Keratinocyte (primary cell): ENCODE data around the gene NCCRP1. TPM values are rescaled to one million over a fixed set of nuclear protein-coding genes. Genes with fewer than 3 reads are reported as not detected.

Experiments used
- DNase-seq: peaks from one replicate; pipeline ENCODE4 v3.0.0-alpha.2; 2011; ENCODE audit warnings: low read depth, missing footprints, low spot score
- FAIRE-seq: peaks from 2 replicates; lab custom pipeline; 2011; peaks lifted over from hg19 to GRCh38; lab: Jason Lieb, UNC
- H2AFZ ChIP-seq: 2 replicates; pipeline ENCODE4 v1.6.0; 2012; ENCODE audit warnings: low read length, control low read depth, inconsistent platforms; ENCODE audit not compliant: control insufficient read depth
- H3K27ac ChIP-seq: 2 replicates; pipeline ENCODE4 v1.5.1; 2011; ENCODE audit warnings: low read length; ENCODE audit not compliant: control insufficient read depth, insufficient read depth
- H3K27me3 ChIP-seq: 3 replicates; pipeline ENCODE4 v1.6.0; 2011; ENCODE audit warnings: low read length; ENCODE audit not compliant: control insufficient read depth, insufficient read depth; ENCODE audit errors: extremely low read depth
- H3K36me3 ChIP-seq, 2 experiments: 2 replicates in 1 of 2; 3 replicates in 1 of 2; pipeline ENCODE4 v1.5.1; 2011; ENCODE audit warnings: low read length in 2 of 2, mild to moderate bottlenecking in 1 of 2; ENCODE audit not compliant: control insufficient read depth in 2 of 2, insufficient read depth in 2 of 2; ENCODE audit errors: extremely low read depth in 1 of 2
- H3K4me1 ChIP-seq: 3 replicates; pipeline ENCODE4 v1.5.1; 2011; ENCODE audit warnings: low read length; ENCODE audit not compliant: control insufficient read depth, insufficient read depth; ENCODE audit errors: extremely low read depth
- H3K4me2 ChIP-seq: 3 replicates; pipeline ENCODE4 v1.6.0; 2011; ENCODE audit warnings: low read depth, low read length; ENCODE audit not compliant: control insufficient read depth, insufficient read depth; ENCODE audit errors: extremely low read depth
- H3K4me3 ChIP-seq, 3 experiments: fragments of 200-600 bp in 1 of 3; sonication (generic) in 1 of 3; 2 replicates in 2 of 3; 3 replicates in 1 of 3; pipeline ENCODE4 v1.5.1; 2011 to 2016; ENCODE audit warnings: low read length in 3 of 3, mild to moderate bottlenecking in 3 of 3, control low read depth in 2 of 3, inconsistent platforms in 1 of 3, low read depth in 1 of 3, mixed read lengths in 1 of 3, mixed run types in 1 of 3, moderate library complexity in 1 of 3; ENCODE audit not compliant: control insufficient read depth in 2 of 3, insufficient read depth in 2 of 3; ENCODE audit errors: extremely low read depth in 1 of 3
- H3K79me2 ChIP-seq: 2 replicates; pipeline ENCODE4 v1.6.0; 2012; ENCODE audit warnings: low read length; ENCODE audit not compliant: control insufficient read depth, insufficient read depth
- H3K9ac ChIP-seq: 3 replicates; pipeline ENCODE4 v1.6.0; 2011; ENCODE audit warnings: low read length; ENCODE audit not compliant: control insufficient read depth, insufficient read depth; ENCODE audit errors: extremely low read depth
- H3K9me1 ChIP-seq: 3 replicates; pipeline ENCODE4 v1.6.0; 2011; ENCODE audit warnings: low read length; ENCODE audit not compliant: control insufficient read depth, insufficient read depth; ENCODE audit errors: extremely low read depth
- H3K9me3 ChIP-seq: 2 replicates; pipeline ENCODE4 v1.5.1; 2012; ENCODE audit warnings: low read depth, low read length; ENCODE audit not compliant: control insufficient read depth
- H4K20me1 ChIP-seq: 3 replicates; pipeline ENCODE4 v1.6.0; 2011; ENCODE audit warnings: low read length; ENCODE audit not compliant: control insufficient read depth, insufficient read depth; ENCODE audit errors: extremely low read depth
- EZH2 ChIP-seq: IDR thresholded peaks from one replicate; pipeline ENCODE4 v1.6.1; 2012; ENCODE audit warnings: inconsistent platforms, mild to moderate bottlenecking, low read length, moderate library complexity
- dilution Hi-C: fragments of 300-500 bp; cut with MboI; formaldehyde crosslinking; loops from one replicate; pipeline ENCODE4 v1.7.0; 2020; ENCODE audit warnings: low sequenced_read_pairs; ENCODE audit not compliant: extremely low pct_ligation_motif_present
- polyA plus RNA-seq, 5 experiments: library from polyadenylated mRNA; depleted of rRNA in 3 of 5; stranded (reverse) in 3 of 5; stranded (forward) in 1 of 5; unstranded in 1 of 5; fragments of >200 nt; gene quantifications; 1 replicate in 1 of 5; 2 replicates in 3 of 5; 3 replicates in 1 of 5; pipeline versions ENCODE4 v1.2.1 to v1.2.3, GENCODE V29; 2011 to 2012; ENCODE audit warnings: missing spikeins in 2 of 5, low read depth in 1 of 5, low replicate concordance in 1 of 5
- TF ChIP-seq, protein P1 (sequence below), 3 experiments: IDR thresholded peaks in 1 of 3; conservative IDR thresholded peaks in 1 of 3; optimal IDR thresholded peaks in 1 of 3; 2 replicates in 2 of 3; 3 replicates in 1 of 3; pipeline versions ENCODE3 to v1.5.1; 2011; ENCODE audit warnings: low read length in 3 of 3, mild to moderate bottlenecking in 3 of 3, moderate library complexity in 2 of 3, control low read depth in 1 of 3, inconsistent platforms in 1 of 3; ENCODE audit not compliant: insufficient read depth in 2 of 3; ENCODE audit errors: extremely low read depth in 1 of 3

NCCRP1 gene
- polyA plus RNA-seq, 1 donor (not counting 4 experiments of a cell fraction or from before 2014, with no cell fraction given), result 2.3 TPM

DNA sequence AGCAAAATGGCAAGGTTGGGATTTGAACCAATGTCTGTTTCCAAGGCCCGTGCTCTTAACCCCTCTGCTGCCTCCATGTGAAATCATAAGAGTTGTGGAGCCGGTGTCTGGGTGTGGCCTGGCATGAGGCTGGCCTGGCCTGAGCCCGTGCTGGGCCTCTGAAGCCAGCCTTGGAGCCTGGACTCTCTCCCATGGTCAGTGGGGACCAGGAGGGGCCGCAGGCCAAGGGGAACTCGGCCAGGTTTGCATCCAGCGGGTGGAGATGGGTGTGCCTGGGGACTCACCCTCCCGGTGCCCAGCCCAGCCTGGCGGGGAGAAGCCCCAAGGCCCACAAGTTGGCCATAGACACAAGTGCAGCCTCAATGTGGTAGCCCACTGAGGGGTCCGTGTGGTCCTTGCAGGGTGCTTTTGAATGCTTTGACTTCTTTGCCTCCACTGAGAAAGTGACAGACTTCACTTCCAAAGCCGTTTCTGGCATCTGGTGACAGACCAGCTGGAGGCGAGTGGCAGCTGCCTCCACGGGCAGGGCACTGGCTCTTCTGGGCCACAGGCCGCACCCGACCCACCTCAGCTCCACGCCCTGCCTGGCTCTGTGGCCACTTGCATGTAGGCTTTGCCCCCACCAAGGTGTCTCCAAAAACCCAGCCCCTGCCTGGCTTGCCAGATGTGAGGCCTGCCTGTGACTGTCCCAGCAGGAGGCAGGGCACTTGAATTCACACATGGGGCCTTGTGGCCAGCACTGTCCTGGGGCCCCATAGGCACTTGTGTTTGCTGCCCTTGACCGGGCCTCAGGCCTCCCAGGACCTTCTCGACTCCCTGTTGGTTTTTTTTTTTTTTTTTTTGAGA, 26.2 kb upstream of the NCCRP1 start:
- Histone ChIP-seq H3K27ac (no peak overlapping the region), H2AFZ (no peak overlapping the region), H3K79me2 (peaks cover 5% of the 10 kb centered on the region), H3K4me2 (no peak overlapping the region), H3K4me1 (peaks cover 16% of the 10 kb centered on the region), H3K9ac (no peak overlapping the region), H3K9me3 (no peaks in the 10 kb centered on the region), H4K20me1 (no peaks in the 10 kb centered on the region), H3K36me3 (peaks cover 0 to 14% of the 10 kb centered on the region in 2 experiments), H3K9me1 (no peaks in the 10 kb centered on the region), H3K27me3 (no peaks in the 10 kb centered on the region), H3K4me3 (no peak overlapping the region)
- FAIRE-seq, result no peak
- TF ChIP-seq EZH2, result no peak
- DNase-seq, result no peak
- dilution Hi-C loops, result no loop called here

DNA sequence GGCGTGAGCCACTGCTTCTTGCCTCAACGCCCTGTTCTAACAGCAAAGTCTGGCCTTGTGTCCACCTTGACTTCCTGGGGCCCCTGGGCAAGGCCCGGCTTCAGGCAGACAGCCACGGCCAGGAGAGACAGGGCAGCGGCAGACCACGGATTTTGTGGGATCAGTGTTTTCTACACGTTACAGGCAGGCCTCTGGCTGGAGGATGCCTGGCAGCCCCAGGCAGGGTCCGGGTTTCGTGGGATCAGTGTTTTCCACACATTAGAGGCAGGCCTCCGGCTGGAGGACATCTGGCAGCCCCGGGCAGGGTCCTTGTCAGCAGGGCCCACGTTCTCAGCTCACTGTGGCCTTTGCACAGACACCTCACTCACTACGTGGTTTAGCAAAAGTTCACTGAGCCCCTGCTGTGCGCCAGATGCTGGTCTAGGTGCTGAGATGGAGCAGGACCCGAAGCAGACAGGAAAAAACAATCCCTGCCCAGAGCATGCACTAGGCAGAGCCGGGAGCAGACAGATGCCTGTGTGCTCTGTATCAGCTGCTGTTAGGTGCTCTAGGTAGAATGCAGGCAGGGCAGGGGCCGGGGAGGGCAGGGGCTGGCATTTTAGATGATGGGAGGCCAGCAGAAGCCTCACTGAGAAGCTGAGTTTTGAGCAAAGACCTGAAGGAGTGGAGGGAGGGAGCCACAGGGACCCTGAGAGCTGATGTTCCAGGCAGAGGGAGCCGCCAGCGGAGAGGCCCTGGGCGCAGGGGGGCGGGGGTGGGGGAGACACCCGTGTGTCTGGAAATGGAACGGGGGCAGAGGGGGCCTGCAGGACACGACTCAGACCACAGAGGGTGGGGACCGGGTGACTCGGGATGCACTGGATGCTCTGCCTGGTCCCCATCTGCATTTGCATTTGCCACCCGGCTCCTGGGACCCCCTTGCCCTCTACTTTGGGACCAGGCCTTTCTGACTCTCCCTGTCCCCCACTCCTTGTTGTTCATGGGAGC, 25.0 kb upstream of the NCCRP1 start:
- TF ChIP-seq, protein P1, sequence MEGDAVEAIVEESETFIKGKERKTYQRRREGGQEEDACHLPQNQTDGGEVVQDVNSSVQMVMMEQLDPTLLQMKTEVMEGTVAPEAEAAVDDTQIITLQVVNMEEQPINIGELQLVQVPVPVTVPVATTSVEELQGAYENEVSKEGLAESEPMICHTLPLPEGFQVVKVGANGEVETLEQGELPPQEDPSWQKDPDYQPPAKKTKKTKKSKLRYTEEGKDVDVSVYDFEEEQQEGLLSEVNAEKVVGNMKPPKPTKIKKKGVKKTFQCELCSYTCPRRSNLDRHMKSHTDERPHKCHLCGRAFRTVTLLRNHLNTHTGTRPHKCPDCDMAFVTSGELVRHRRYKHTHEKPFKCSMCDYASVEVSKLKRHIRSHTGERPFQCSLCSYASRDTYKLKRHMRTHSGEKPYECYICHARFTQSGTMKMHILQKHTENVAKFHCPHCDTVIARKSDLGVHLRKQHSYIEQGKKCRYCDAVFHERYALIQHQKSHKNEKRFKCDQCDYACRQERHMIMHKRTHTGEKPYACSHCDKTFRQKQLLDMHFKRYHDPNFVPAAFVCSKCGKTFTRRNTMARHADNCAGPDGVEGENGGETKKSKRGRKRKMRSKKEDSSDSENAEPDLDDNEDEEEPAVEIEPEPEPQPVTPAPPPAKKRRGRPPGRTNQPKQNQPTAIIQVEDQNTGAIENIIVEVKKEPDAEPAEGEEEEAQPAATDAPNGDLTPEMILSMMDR (optimal IDR thresholded peaks at IDR 0.05 in 1 of 3, IDR thresholded peaks at IDR 0.05 in 1 of 3, conservative IDR thresholded peaks at IDR 0.05 in 1 of 3; ENCODE audit: extremely low read depth in 1 of 3, insufficient read depth in 2 of 3, low read length in 3 of 3), result no peak
- no peak for TF ChIP-seq EZH2
- Histone ChIP-seq H3K36me3 (peaks cover 0 to 21% of the 10 kb centered on the region in 2 experiments), H3K27ac (no peak overlapping the region), H3K4me2 (no peak overlapping the region), H3K4me1 (peaks cover 12% of the 10 kb centered on the region), H3K9ac (no peak overlapping the region), H2AFZ (no peak overlapping the region), H4K20me1 (no peaks in the 10 kb centered on the region), H3K4me3 (no peak overlapping the region), H3K79me2 (peaks cover 2% of the 10 kb centered on the region), H3K9me3 (no peaks in the 10 kb centered on the region), H3K27me3 (no peaks in the 10 kb centered on the region), H3K9me1 (no peaks in the 10 kb centered on the region)
- dilution Hi-C loops, result no loop called here
- DNase-seq (no peak), FAIRE-seq (no peak)
